ENCODE measurements around the gene CDKL1. TPM values are rescaled to one million over a fixed set of nuclear protein-coding genes. Genes with fewer than 3 reads are reported as not detected.
"Not testable (repeated sequence)": the region's sequence is repeated elsewhere in the genome, so short reads cannot be mapped to it uniquely, and the experiment has no call there.

Gene CDKL1
- total RNA-seq, 1 experiment from 2014 or later, result 0.27 TPM

DNA sequence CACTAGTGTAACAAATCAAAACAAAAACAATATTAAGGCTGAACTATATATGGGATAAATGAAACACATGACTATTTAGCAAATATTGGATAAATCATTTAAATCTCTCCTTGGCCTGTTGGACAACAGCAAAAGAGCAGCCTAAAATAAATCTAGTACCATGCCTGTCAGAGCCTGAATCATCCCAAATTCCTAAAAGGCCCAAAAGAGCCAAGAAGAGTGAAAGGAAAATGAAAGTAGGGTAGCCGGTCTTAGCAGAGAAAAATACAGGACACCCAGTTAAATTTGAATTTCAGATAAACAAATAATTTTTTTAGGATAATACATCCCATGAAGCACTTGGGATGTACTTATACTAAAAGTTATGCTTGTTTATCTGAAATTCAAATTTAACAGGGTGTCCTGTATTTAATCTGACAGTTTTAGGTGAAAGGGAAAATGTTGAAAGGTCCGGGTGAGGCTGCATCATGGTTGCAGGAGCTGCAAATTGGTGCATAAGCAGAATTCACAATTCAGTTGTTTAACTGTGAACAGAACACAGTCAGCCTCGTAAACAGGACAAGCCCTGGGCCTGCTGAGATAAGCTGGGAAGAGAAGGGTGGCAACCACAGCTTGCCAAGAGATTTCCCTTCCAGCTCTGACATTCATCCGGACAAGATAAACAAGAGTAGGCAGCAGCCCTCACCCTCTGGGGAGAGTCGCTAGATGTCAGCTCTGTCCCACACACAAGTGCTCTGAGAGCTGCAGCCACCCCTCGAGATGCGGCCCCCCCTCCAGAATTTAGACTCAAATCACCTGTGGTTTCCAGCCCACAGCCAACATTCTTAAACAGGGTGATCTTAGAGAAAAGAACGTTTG is 54.2 kb downstream of the CDKL1 start:
- in situ Hi-C loops (cut with HindIII; ENCODE audit: low sequenced_read_pairs), result no loop called here
- peak; percentile 84 for DNase-seq (ENCODE audit: low spot score)

DNA sequence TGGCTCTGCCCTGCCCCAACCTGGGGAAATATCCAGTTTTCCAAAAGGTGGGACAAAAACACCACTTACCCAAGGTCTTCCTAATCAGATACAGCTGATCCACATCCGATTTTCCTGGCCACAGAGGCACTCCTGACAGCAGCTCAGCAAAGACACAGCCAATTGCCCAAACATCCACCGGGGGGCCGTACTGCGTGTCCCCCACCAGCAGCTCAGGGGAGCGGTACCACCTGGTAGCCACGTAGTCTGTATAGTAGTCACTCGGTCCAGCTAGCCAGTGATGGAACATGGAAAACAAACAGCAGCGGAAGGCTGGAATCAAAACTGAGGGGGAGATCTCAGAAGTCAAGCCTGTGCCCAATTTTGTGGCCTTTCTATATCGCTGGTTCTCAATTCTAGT is 55.7 kb downstream of the CDKL1 start:
- no peak for DNase-seq (ENCODE audit: low spot score)

GRCh38 chr14:50340045-50340444 is 56.6 kb downstream of the CDKL1 start:
- DNase-seq (ENCODE audit: low spot score), result no peak
- in situ Hi-C loops (cut with HindIII; ENCODE audit: low sequenced_read_pairs), result no loop called here

More for the DNA sequence above, 55.7 kb downstream of the CDKL1 start:
- in situ Hi-C loops (cut with HindIII; ENCODE audit: low sequenced_read_pairs), result no loop called here

DNA sequence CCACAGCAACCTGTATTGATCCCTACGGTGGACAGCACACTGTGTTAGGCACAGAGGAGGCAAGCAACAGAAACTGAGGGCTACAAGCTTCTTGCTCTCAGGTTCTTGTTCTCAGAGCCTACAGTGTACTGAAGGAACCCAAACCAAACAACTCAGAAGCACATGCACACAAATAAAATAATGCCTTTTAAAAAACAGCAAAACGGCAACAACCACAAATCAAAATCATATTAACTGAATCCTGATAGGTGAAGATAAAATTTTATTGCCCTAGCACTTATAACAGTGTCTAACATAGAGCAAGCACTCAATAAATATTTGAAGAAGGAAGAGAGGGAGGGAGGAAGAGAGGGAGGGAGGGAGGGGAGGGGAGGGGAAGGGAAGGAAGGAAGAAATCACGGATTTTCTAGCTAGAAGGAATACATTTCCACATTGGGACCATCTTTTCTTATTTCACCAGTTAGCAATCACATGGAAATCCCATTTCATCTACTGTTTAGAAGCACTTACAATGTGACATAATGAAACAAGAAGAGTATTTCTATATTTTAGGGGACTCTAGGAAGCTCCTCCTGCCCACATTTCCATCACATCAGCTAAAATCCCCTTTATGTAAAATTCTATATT is 57.4 kb downstream of the CDKL1 start:
- in situ Hi-C loops (cut with HindIII; ENCODE audit: low sequenced_read_pairs), result no loop called here

DNA sequence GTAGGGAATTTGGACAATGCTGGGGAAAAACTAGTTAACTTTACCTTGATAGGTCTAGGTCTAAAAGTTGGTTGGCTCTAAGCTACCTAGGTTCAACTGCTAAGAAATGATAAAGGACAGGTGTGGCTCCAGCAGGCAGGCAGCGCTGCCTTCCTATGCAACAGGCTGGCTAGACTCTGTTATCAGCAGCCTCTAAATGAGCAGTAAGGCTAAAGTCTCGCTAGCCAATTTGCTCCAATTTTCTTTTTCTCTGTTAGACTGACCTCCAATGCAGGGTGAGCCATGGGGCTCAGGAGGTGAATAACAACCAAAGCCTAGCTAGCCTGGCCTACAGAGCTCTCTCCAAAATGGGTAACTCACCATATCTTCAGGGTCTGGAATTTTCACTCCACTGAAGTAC is 58.1 kb downstream of the CDKL1 start:
- in situ Hi-C loops (cut with HindIII; ENCODE audit: low sequenced_read_pairs), result no loop called here
- no peak for DNase-seq (ENCODE audit: low spot score)

More for the DNA sequence above, 57.4 kb downstream of the CDKL1 start:
- DNase-seq (ENCODE audit: low spot score), result no peak

DNA sequence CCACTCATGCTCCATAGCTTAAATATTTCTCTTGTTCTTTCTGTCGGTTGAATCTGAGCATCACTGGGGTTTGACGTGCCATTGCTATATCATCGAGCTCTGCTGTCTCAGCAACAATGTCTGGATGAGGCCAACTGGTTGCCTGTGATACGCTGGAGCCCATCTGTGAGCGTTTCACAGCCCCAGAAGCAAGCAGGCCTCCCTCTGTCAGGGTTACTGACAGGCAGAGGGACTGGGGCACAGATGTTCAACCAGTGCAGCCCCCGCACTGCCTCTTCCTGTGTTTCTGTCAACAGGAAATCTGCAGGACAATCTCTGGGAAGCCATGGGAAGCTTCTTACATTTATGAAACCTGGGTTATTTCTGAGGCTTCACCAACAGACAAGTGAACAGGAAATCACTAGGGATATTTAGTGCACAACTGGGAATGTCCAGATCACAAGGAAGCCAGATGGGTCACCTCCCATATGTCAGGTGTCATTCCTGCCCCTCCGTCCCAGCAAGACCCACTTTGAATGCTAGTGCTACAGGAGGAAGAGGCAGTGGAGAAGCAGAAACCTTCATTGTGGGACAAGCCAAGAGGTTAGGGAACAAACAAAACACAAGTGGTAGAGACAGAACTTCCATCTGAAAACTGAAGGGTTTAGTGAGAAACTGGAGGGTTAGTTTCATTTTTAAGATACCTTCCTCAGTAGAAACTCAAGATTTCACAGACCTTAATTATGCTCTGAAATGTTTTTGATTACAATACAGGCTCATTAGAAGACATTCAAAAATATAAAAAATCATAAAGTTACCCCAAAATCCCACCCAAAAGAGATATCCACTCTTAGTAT is 60.5 kb downstream of the CDKL1 start:
- in situ Hi-C loops (cut with HindIII; ENCODE audit: low sequenced_read_pairs), result no loop called here

GRCh38 chr14:50335389-50335788 is 61.3 kb downstream of the CDKL1 start:
- in situ Hi-C loops (cut with HindIII; ENCODE audit: low sequenced_read_pairs), result no loop called here
- peak; percentile 97 for DNase-seq (ENCODE audit: low spot score)

More for the DNA sequence above, 60.5 kb downstream of the CDKL1 start:
- peak; percentile 63 for DNase-seq (ENCODE audit: low spot score)

DNA sequence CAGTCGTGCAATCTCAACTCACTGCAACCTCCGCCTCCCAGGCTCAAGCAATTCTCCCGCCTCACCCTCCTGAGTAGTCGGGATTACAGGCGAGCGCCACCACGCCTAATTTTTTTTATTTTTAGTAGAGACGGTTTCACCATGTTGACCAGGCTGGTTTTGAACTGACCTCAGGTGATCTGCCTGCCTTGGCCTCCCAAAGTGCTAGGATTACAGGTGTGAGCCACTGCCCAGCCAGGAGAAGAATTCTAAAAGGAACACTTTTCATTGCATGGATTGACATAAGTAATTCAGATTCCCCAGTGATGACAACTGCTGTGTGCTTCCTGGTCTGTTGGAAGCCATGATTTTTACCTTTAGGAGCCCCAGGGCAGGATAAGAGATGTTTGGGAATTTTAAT is 62.5 kb downstream of the CDKL1 start:
- in situ Hi-C loops (cut with HindIII; ENCODE audit: low sequenced_read_pairs), result no loop called here
- no peak for DNase-seq (ENCODE audit: low spot score)

GRCh38 chr14:50333014-50333509 is 63.6 kb downstream of the CDKL1 start:
- in situ Hi-C loops (cut with HindIII; ENCODE audit: low sequenced_read_pairs), result no loop called here
- DNase-seq (ENCODE audit: low spot score), result peak; percentile 50

DNA sequence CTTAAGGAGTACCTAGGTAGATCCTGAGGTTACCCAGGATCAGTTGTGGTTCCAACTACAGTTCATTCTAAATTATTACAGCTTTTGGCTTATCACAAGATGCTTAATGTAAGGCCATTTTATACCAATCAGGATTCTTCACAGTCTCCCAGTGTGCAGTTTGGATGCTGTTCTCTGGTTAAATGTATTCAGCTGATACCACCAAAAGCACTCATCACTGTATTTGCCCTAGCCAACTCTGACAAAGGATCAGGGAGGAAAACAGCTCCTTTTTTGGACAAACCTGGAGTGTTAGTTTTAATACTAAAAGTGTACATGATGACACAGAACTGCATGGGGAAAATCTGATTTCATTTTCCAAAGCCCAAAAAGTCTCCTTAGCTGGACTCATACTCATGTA is 65.1 kb downstream of the CDKL1 start:
- DNase-seq (ENCODE audit: low spot score), result no peak

GRCh38 chr14:50321009-50321660 is 75.5 kb downstream of the CDKL1 start:
- in situ Hi-C loops (cut with HindIII; ENCODE audit: low sequenced_read_pairs), result no loop called here

More for the DNA sequence above, 65.1 kb downstream of the CDKL1 start:
- in situ Hi-C loops (cut with HindIII; ENCODE audit: low sequenced_read_pairs), result no loop called here

GRCh38 chr14:50320283-50320682 is 76.4 kb downstream of the CDKL1 start:
- no peak for DNase-seq (ENCODE audit: low spot score)
- in situ Hi-C loops (cut with HindIII; ENCODE audit: low sequenced_read_pairs), result no loop called here

More at GRCh38 chr14:50321009-50321660, 75.5 kb downstream of the CDKL1 start:
- peak; percentile 87 for DNase-seq (ENCODE audit: low spot score)

DNA sequence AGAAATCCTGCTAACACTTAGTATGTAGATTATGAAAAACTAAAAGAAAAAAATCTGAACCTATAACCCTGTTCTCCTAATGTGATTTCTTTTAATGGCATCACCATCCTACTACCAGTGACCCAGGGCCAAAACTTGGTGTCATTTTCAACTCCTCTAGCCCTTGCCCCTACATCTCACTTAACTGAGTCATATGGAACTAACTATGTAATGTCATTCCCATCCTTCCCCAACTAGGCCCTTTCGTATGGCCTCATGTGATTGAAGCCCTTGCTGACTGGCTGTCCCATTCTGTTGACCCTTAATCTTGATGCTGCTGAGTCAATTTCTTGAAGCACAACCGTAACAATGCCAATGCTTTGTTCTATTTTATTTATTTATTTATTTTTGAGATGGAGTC is 77.0 kb downstream of the CDKL1 start:
- no peak for DNase-seq (ENCODE audit: low spot score)
- in situ Hi-C loops (cut with HindIII; ENCODE audit: low sequenced_read_pairs), result no loop called here

DNA sequence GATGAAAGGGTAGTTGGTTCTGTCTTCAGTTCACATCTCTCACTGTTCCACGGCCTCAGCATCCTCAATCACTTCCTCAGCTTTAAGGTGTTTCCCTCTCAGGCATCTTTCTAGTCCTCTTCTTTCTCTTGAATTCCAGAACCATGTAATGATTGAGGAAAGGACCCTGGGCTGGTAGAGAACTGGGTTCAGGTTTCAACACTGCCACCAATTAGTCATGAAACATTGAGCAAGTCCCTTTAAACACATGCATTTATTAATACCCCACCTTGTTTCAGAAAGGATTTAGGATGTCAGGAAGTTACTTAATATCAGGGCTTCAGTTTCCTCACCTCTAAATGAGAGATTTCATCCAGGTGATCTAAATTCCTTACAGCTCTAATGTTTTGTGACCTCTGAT is 77.4 kb downstream of the CDKL1 start:
- in situ Hi-C loops (cut with HindIII; ENCODE audit: low sequenced_read_pairs), result no loop called here
- no peak for DNase-seq (ENCODE audit: low spot score)

GRCh38 chr14:50318031-50318626 is 78.6 kb downstream of the CDKL1 start:
- in situ Hi-C loops (cut with HindIII; ENCODE audit: low sequenced_read_pairs), result no loop called here
- DNase-seq (ENCODE audit: low spot score), result peak; percentile 71

DNA sequence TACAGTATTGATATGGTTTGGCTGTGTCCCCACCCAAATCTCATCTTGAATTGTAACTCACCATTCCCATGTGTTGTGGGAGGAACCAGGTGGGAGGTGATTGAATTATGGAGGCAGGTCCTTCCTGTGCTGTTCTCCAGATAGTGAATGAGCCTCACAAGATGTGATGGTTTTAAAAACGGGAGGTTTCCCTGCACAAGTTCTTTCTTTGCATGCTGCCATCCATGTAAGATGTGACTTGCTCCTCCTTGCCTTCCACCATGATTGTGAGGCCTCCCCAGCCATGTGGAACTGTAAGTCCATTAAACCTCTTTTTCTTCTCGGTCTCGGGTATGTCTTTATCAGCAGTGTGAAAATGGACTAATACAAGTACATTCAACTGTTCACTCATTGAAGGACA is 82.6 kb downstream of the CDKL1 start:
- in situ Hi-C loops (cut with HindIII; ENCODE audit: low sequenced_read_pairs); DNase-seq (ENCODE audit: low spot score): not testable (repeated sequence)

- DNase-seq (ENCODE audit: low spot score), result no peak
- in situ Hi-C loops (cut with HindIII; ENCODE audit: low sequenced_read_pairs), result no loop called here
Observed at GRCh38 chr14:50312734-50313054, 84.0 kb downstream of the CDKL1 start.

DNA sequence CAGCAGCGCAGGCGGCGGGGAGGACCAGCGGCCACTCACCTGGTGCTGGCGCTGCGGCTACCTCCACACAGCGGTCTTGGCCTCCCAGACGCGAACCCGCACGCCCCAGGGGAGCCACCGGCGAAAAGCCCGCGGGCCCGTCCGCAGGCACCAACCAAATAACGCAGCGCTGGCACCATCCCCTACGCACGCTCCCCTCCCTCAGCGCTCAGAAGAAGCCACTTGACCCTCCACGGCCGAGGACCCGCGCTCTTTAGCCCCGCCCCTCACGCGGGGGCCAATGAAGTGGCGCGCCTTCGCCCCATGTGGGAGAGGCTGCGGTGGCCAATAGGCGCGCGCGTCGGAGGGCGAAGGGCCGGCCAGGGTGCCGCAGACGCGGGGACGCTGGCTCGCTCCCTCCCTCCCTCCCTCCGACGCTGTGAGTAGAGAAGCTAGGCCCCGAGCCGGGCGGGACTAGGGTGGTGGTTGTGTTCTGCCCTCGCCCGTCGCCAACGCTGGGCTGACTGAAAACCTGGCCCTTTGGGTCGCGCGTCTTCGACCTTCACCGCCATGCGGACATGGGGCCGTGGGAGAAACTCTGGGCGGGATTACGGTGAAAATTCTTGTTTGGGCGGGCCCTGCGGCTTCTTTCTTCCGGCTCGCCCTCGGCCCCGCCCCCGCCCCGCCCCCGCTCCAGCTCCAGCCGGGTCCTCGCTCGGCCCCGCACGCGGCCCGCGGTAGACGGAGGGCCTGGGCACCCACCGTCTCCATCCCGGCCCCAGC is 84.5 kb downstream of the CDKL1 start, which contains the start of the genes DMAC2L and L2HGDH:
DMAC2L (plus strand) TSS at position 353 of the 762 bp plus-strand sequence. CDS start 9,164 bp downstream, outside the sequence.
L2HGDH (minus strand) TSS at position 258 of the 762 bp plus-strand sequence; CDS start at position 179, 79 bp downstream.
- DNase-seq (ENCODE audit: low spot score), result peak; percentile 96
- in situ Hi-C loops (cut with HindIII; ENCODE audit: low sequenced_read_pairs), result no loop called here
